NCI-H82 treated with DMSO at 0.1 percent for 48 hours (cell line): ENCODE data around the gene FNBP1.
"Not testable (repeated sequence)": the region's sequence is repeated elsewhere in the genome, so short reads cannot be mapped to it uniquely, and the experiment has no call there.

Source experiments
- DNase-seq: peaks from one replicate; lab custom pipeline; 2025; ENCODE audit not compliant: unreplicated experiment; lab: John Stamatoyannopoulos, UW

FNBP1 gene

GRCh38 chr9:129962451-129962864 lies 80.5 kb downstream of the FNBP1 start:
- DNase-seq, result no peak

DNA sequence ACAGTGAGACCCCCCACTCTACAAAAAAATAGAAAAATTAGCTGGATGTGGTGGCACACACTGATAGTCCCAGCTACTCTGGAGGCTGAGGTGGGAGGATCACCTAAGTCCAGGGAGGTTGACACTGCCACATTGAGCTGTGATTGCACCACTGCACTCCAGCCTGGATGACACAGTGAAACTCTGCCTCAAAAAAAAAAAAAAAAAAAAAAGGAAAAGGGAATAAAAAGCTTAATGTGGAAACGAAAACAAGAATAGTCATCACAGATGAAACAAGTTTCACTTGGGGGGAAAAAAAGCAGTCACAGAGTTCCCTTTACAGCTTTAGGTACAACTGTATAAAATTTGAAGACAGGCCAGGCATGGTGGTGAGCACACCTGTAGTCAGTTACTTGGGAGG lies 84.2 kb downstream of the FNBP1 start:
- no peak for DNase-seq

DNA sequence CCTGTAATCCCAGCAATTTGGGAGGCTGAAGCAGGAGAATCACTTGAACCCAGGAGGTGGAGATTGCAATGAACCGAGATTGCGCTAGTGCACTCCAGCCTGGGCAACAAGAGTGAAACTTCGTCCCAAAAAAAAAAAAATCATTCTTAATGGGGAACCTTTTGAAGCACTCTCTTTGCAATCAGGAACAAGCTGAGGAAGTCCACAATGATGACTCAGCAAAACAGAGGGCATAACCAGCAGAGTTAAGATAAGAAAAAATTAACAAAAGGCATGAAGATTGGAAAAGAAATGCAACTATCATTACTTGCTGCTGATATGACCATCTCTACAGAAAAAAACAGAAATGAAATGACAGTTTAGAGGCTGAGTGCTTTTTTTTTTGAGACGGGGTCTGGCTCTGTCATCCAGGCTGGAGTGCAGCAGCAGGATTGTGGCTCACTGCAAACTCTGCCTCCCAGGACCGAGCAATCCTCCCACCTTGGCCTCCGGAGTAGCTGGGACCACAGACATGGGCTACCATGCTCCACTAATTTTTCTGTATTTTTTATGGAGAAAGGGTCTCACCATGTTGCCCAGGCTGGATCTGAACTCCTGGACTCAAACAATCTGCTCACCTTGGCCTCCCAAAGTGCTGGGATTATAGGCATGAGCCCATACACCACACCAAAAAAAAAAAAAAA lies 88.0 kb downstream of the FNBP1 start:
- DNase-seq, result no peak

DNA sequence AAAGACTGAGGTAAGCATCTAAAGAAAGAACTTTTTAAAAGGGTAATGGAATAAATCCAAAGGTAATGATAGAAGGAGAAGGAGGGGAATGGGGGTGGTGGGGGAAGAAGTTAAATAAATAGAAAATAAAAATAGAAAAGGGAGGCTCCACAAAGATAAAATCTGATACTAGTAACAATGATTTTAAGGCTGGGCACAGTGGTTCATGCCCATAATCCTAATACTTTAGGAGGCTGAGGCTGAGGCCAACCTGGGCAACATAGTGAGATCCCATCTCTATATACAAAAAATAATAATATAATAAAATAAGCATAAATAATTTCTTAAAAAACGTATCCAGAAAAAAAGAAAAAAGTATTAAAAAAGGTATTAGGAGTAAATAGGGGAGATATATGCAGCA lies 89.3 kb downstream of the FNBP1 start:
- no peak for DNase-seq

- no peak for DNase-seq
Observed at GRCh38 chr9:129952337-129952736, 90.7 kb downstream of the FNBP1 start.

DNA sequence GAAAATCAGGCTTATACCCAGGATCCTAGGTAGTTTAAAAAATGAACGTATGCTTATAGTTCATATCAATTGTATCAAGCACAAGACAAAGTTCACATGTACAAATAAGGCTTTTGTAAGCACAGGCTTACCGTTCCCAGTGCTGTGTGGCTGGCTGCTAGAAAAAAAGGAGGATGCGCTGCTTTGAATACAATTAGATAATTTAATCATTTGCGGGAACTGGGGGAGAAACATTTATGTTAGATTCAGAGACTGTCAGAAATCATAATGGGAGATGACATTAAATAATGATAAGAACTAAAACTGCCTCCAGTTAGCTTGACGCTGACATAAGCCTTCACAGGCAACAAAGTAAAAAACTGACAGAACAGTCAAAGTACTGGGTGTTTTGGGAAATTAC lies 93.2 kb downstream of the FNBP1 start:
- no peak for DNase-seq

- not testable (repeated sequence) for DNase-seq
Observed at GRCh38 chr9:129948626-129949025, 94.4 kb downstream of the FNBP1 start.

DNA sequence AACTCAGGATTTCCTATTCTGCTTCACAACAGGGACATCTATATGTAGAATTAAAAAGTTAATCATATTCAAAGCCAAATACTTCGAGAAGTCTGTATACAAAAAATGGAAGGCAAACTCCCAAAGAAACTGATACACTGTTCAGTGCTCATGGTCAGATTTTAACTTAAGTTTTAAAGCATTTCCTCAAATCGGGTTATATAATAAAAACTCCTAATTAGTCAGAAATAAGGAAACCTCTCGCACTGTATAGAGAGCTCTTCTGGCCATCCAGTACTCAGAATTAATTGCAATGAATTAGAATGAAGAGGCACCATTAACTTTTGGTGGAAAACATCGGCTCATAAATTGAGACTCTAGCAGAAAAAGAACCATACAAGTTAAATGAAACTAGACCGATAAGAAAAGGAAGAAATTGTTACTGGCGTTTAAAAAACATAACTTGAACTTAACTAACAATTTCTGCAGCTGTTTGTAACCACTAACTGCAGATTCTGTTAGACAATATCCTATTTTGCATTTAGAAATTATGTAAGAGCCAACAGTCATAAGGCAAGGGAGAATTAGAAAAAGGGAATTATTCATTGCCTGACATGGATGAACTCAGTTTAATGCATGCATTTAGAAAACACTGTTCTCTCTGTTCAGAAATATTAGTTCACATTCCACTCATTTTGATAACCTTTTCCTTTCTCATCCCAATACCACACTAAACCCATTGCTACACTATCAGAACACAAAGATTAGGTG lies 96.6 kb downstream of the FNBP1 start:
- no peak for DNase-seq

DNA sequence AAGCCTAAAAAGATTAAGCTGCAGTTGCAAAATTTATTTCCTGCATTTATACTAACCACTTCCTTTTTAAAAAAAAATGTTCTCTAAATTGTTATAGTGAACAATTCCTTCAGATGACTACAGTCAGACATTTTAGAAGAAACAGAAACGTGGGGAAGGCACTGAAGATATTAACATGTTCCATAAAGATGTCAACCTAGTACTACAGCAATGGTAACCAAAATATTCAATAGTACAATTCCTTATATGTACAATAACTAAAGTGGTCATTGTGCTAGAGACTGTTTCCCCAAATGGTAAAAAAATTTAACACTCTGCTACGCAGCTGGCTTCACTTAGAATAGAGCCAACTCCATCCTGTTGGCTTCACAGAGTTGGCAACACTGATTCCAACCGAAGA lies 97.7 kb downstream of the FNBP1 start:
- no peak for DNase-seq

DNA sequence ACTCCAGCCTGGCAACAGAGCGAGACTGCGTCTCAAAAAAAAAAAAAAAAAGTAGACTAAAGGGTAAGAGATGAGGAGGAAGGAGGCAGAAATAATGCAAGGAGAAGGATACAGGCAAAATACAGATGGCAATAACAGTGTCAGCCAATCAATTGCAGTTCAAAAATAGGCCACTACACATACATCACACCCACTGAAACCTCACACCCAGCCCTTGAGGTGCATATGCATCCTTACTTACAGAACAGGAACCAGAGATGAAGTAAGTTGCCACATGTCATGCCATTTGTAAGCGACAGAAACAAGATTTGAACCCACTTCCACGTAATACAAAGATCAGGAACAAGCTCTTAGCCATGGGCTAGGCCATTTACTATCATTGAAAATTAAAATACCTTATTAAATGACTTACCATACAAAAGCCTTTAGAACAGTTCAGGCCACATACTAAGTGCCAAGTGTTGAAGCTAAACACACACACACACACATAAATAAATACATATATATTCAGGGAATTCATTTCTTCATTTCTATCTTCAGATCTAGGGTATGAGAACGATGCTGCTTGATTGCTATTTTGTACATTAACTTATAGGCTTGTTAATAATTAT lies 98.4 kb downstream of the FNBP1 start:
- DNase-seq, result no peak

- no peak for DNase-seq
Observed at GRCh38 chr9:129939431-129939830, 103.6 kb downstream of the FNBP1 start.

- no peak for DNase-seq
Observed at GRCh38 chr9:129938291-129938979, 104.6 kb downstream of the FNBP1 start.

DNA sequence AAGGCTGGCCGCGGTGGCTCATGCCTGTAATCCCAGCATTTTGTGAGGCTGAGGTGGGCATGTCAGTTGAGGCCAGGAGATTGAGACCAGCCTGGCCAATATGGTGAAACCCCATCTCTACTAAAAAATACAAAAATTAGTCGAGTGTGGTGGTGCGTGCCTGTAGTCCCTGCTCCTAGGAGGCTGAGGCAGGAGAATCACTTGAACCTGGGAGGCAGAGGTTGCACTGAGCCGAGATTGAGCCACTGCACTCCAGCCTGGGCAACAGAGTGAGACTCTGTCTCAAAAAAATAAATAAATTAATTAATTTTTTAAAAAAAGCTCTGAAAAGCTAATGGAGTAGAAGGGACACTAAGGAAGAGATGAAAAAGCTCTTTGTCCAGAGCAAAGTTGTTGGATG lies 105.1 kb downstream of the FNBP1 start:
- not testable (repeated sequence) for DNase-seq

DNA sequence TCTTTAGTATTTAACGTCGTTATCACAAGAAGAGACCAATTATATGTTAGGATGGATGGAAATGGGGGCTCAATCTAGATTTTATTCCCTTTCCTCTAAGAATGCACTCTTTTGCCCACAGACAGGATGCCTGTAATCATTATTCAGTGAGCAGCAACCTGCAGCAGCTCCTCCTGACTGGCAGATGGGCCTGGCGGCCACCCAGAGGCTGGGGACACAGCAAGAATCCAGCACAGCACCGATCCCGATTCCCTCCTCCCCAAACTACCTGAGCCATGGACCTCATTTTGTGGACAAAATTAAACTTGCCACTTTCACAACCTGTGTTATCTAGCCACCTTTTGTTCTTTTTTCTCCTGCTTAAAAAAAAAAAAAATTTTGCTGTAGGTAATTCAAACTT lies 106.8 kb downstream of the FNBP1 start:
- peak; percentile 2 for DNase-seq

DNA sequence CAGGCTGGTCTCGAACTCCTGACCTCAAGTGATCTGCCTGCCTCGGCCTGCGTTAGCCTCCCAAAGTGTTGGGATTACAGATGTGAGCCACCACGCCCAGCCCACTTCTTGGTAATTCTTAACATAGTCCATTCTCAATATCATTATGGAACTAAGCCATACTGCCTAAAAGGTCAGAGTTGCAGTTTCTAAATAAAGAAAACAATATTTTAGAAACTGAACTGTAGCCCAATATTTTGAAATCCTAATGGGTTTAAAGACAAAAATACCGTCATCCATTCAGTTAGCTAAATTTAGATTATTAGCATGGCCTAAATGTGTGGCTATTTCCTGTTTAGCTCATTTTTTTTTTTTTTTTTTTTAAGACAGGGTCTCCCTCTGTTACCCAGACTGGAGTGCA lies 108.2 kb downstream of the FNBP1 start:
- no peak for DNase-seq

DNA sequence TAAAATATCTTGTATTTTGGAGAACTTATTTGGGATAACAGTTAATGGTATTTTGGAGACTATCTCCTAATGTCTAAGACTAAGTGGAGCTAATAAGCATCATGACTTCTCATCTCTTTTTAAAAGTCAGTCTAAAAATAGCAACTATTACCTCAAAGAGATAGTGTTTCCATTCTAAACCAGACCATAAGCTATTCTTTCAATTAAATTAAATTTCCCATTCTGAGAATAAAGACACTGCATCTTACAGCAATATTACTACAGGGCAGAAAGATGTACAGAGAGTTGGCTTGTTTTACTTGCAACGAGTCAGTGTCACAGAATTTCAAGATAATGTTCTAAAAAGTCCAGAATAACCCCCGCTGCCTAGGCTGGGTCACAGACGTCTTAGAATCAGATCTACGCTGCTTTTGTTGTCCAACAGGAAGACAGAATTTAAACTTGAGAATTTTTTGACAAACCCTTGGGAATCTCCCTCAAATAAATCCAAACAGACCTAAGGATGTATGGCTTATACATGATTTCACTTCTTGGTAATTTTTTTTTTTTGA lies 108.9 kb downstream of the FNBP1 start:
- no peak for DNase-seq

DNA sequence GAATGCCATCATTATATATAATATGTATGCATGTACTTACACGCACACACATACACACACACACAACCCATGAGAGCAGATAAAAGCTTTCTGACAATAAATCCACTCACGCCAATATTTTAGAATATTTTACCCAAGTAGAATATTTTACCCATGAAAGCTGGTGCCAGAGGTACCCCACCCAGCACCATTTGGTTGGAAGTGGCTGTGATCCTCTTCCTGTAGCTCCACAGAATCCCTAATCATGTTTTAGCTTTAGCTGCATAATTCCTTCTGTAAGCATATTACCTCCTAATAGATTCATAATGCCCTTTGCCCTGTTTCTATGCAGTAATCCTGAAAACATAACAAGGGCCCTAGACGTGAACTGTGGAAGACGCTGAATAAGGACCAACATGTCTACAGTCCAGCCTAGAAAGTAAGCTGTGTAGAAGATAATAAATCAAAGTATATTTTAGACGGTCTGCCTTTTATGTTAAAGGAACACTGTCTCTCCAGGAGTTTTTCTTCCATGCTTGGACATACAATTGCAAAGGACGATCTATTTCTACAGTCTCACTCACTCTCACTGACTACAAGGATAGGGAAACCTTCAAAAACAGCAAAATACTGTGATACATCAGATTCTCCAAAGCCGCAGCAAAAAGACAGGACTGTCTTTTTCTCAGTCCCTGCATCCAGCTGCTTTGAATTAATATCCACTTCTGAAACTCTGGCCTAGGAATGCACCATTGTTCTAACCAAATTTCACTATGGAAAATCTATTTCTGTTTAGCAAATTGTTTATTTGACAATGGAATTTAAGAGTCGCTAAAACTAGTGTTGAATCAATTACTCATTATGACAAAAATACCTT lies 109.6 kb downstream of the FNBP1 start:
- DNase-seq, result peak; percentile 77

- peak; percentile 76 for DNase-seq
Observed at GRCh38 chr9:129932303-129933151, 110.5 kb downstream of the FNBP1 start.

- DNase-seq, result no peak
Observed at GRCh38 chr9:129930743-129931142, 112.2 kb downstream of the FNBP1 start.
